ENCODE results near the gene MEIS3. TPM values are rescaled to one million over a fixed set of nuclear protein-coding genes. Genes with fewer than 3 reads are reported as not detected.

MEIS3 gene
- total RNA-seq, 1 experiment from 2014 or later = 35.8 TPM

DNA sequence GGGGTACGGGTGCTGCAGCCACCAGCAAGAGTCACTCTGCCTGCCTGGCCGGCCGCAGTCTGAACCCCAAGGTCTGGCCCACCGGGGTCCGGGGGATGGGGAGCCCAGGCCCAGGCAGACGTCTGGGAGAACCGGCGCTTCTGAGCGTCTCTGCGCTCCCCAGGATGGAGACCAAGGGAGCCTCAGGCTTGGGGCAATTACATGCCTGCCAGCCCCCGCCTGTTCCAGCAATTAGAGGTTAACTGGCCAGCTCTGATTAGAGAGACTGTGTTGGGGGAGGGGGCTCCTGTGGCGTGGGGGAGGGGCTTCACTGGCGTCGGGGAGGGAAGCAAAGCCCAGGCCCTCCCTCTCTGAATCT is 11.9 kb downstream of the MEIS3 start:
- Histone ChIP-seq H3K27ac (ENCODE audit: low read depth, low read length) (no peak overlapping the region), H4K20me1 (ENCODE audit: insufficient read depth) (no peaks in the 10 kb centered on the region), H3K4me3 (replicated peaks in 1 of 2; ENCODE audit: low read depth in 1 of 2, low read length in 2 of 2) (no peak overlapping the region), H3K9me3 (ENCODE audit: control insufficient read depth in 1 of 2, insufficient read depth in 1 of 2, low read depth in 1 of 2, low read length in 2 of 2) (no peaks in the 10 kb centered on the region), H3K4me1 (ENCODE audit: control insufficient read depth in 1 of 2, insufficient read depth in 2 of 2, low read length in 2 of 2) (no peaks in the 10 kb centered on the region), H3K27me3 (ENCODE audit: insufficient read depth, low read length) (no peaks in the 10 kb centered on the region), H2AFZ (ENCODE audit: low read depth, low read length, poor library complexity, severe bottlenecking) (no peak overlapping the region), H3K36me3 (ENCODE audit: control insufficient read depth in 1 of 2, insufficient read depth in 2 of 2, low read length in 2 of 2) (no peaks in the 10 kb centered on the region), H3K9ac (ENCODE audit: low read length) (no peak overlapping the region), H3K4me2 (ENCODE audit: low read length) (no peak overlapping the region), H3K79me2 (ENCODE audit: insufficient read depth, low read length) (no peaks in the 10 kb centered on the region), H3K9me2 (ENCODE audit: insufficient read depth) (no peaks in the 10 kb centered on the region)
- DNase-seq (ENCODE audit: low read depth, low spot score) (no peak), ATAC-seq (no peak)
- no TSS peak for BruUV-seq (replicated peaks)
- ChIA-PET CTCF (no interaction called here), RAD21 (ENCODE audit: low non-redundant PET in 1 of 2, low total read pairs in 2 of 2, uncharacterized antibody in 2 of 2, unreplicated experiment in 2 of 2) (no interaction called here), POLR2A (no interaction called here)
- intact Hi-C loops (cut with micrococcal nuclease) = no loop called here
- TF ChIP-seq POLR2AphosphoS5 (IDR thresholded peaks at IDR 0.05; ENCODE audit: low read depth, low read length) (no peak), CEBPB (IDR thresholded peaks at IDR 0.05; ENCODE audit: low read depth) (no peak), CBX3 (IDR thresholded peaks at IDR 0.05; ENCODE audit: low read depth) (no peak), MAX (IDR thresholded peaks at IDR 0.05) (no peak), YY1 (IDR thresholded peaks at IDR 0.05; ENCODE audit: extremely low read depth, insufficient replicate concordance, low read depth, low read length) (no peak), ZFX (IDR thresholded peaks at IDR 0.05) (no peak), RAD21 (IDR thresholded peaks at IDR 0.05; ENCODE audit: low read depth) (no peak), SRF (IDR thresholded peaks at IDR 0.05; ENCODE audit: low read depth) (no peak), TCF7L2 (IDR thresholded peaks at IDR 0.05; ENCODE audit: borderline replicate concordance, extremely low read depth, insufficient read depth, insufficient read length) (no peak), SIN3A (IDR thresholded peaks at IDR 0.05; ENCODE audit: low read depth) (no peak), EZH2 (IDR thresholded peaks at IDR 0.05) (no peak), POLR2A (IDR thresholded peaks at IDR 0.05; ENCODE audit: borderline replicate concordance, extremely low read depth, insufficient read depth, insufficient read length) (no peak)
- TF ChIP-seq, protein P1, sequence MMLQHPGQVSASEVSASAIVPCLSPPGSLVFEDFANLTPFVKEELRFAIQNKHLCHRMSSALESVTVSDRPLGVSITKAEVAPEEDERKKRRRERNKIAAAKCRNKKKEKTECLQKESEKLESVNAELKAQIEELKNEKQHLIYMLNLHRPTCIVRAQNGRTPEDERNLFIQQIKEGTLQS (IDR thresholded peaks at IDR 0.05) = no peak
- TF ChIP-seq, protein P2, sequence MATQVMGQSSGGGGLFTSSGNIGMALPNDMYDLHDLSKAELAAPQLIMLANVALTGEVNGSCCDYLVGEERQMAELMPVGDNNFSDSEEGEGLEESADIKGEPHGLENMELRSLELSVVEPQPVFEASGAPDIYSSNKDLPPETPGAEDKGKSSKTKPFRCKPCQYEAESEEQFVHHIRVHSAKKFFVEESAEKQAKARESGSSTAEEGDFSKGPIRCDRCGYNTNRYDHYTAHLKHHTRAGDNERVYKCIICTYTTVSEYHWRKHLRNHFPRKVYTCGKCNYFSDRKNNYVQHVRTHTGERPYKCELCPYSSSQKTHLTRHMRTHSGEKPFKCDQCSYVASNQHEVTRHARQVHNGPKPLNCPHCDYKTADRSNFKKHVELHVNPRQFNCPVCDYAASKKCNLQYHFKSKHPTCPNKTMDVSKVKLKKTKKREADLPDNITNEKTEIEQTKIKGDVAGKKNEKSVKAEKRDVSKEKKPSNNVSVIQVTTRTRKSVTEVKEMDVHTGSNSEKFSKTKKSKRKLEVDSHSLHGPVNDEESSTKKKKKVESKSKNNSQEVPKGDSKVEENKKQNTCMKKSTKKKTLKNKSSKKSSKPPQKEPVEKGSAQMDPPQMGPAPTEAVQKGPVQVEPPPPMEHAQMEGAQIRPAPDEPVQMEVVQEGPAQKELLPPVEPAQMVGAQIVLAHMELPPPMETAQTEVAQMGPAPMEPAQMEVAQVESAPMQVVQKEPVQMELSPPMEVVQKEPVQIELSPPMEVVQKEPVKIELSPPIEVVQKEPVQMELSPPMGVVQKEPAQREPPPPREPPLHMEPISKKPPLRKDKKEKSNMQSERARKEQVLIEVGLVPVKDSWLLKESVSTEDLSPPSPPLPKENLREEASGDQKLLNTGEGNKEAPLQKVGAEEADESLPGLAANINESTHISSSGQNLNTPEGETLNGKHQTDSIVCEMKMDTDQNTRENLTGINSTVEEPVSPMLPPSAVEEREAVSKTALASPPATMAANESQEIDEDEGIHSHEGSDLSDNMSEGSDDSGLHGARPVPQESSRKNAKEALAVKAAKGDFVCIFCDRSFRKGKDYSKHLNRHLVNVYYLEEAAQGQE (IDR thresholded peaks at IDR 0.05; ENCODE audit: low read depth) = no peak
- TF ChIP-seq, protein P3, sequence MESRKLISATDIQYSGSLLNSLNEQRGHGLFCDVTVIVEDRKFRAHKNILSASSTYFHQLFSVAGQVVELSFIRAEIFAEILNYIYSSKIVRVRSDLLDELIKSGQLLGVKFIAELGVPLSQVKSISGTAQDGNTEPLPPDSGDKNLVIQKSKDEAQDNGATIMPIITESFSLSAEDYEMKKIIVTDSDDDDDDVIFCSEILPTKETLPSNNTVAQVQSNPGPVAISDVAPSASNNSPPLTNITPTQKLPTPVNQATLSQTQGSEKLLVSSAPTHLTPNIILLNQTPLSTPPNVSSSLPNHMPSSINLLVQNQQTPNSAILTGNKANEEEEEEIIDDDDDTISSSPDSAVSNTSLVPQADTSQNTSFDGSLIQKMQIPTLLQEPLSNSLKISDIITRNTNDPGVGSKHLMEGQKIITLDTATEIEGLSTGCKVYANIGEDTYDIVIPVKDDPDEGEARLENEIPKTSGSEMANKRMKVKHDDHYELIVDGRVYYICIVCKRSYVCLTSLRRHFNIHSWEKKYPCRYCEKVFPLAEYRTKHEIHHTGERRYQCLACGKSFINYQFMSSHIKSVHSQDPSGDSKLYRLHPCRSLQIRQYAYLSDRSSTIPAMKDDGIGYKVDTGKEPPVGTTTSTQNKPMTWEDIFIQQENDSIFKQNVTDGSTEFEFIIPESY (IDR thresholded peaks at IDR 0.05; ENCODE audit: extremely low read depth, insufficient replicate concordance, low read length) = no peak
